AG10803 (cell line): ENCODE data around the gene MYBPHL.

Experiments
- DNase-seq: peaks from one replicate; pipeline ENCODE4 v3.0.0; 2010; ENCODE audit warnings: low read depth
- H3K4me3 ChIP-seq: 2 replicates; pipeline ENCODE4 v1.5.1; 2011; ENCODE audit warnings: mild to moderate bottlenecking, low read length, control low read depth
- CTCF ChIP-seq: conservative IDR thresholded peaks from 2 replicates; pipeline ENCODE4 v1.5.1; 2011; ENCODE audit warnings: mild to moderate bottlenecking, low read length, control low read depth, inconsistent platforms

The MYBPHL gene

GRCh38 chr1:109254621-109255096 lies 52.2 kb downstream of the MYBPHL start:
- no peak overlapping the region for H3K4me3 ChIP-seq
- no peak for DNase-seq
- no peak for TF ChIP-seq CTCF

GRCh38 chr1:109253803-109254620 lies 52.8 kb downstream of the MYBPHL start:
- DNase-seq, result no peak
- no peak overlapping the region for H3K4me3 ChIP-seq
- no peak for TF ChIP-seq CTCF

- no peak for TF ChIP-seq CTCF
- no peak for DNase-seq
- H3K4me3 ChIP-seq, result no peak overlapping the region
Observed at GRCh38 chr1:109252893-109253802, 53.7 kb downstream of the MYBPHL start.

GRCh38 chr1:109252167-109252892 lies 54.5 kb downstream of the MYBPHL start:
- TF ChIP-seq CTCF, result no peak
- DNase-seq, result no peak

GRCh38 chr1:109251277-109252166 lies 55.3 kb downstream of the MYBPHL start:
- DNase-seq, result no peak
- no peak overlapping the region for H3K4me3 ChIP-seq
- TF ChIP-seq CTCF, result no peak

More at GRCh38 chr1:109252167-109252892, 54.5 kb downstream of the MYBPHL start:
- H3K4me3 ChIP-seq, result no peak overlapping the region
